ENCODE results near the gene COX7A2. TPM values are rescaled to one million over a fixed set of nuclear protein-coding genes. Genes with fewer than 3 reads are reported as not detected.

The COX7A2 gene
- total RNA-seq, 1 donor from 2014 or later, result 353 TPM

- no peak for DNase-seq (ENCODE audit: low spot score)
These were observed 43.7 kb downstream of the COX7A2 start for GRCh38 chr6:75199889-75200288.

- no peak for DNase-seq (ENCODE audit: low spot score)
These were observed 47.4 kb downstream of the COX7A2 start for GRCh38 chr6:75196081-75196687.

DNA sequence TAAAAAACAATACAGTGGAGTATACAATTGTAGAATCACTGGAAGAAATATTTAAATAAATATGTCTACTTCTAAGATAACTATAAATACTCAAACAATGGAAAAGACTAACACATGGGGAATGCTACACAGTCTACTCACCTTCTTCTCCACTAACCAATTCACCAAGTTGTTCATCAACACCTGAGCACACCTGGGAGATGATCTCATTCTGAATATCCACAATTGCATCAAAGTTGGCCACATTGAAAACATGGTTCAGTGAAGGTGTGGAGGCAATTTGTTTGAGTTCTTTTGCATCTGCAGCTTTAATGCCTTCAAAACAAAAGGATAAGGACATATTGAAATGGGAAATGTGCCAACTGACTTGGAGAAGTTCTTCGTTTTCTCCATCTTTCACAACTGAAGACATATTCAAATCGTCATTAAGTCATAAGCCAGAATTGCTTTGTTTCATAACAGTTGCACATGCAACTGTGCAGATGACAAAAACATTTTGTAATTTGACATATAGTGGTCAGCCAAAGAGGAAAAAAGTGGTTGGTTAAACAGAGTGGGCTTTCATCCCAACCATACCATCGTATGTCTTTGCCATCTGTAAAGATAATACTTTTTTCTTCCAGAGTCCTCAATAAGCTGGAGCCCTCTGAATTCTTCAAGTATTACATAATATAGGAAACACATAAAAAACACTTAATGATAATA is 55.2 kb downstream of the COX7A2 start:
- DNase-seq (ENCODE audit: low spot score), result no peak

Other genes with a start within 250 kb of the COX7A2 start
- 40.4 TPM for gene COL12A1, start 37.7 kb downstream of the COX7A2 start, total RNA-seq
- 125 TPM for gene TMEM30A, start 41.0 kb upstream of the COX7A2 start, total RNA-seq
- 11.3 TPM for gene FILIP1, start 250.0 kb upstream of the COX7A2 start, total RNA-seq

All from ureter (tissue), 1 donor.